Tibial artery (tissue), 4 donors: ENCODE results near the gene REXO1.

Experiments used
- DNase-seq, 2 donors: peaks; one replicate each; pipeline ENCODE4 v3.0.0-alpha.2; 2019
- H3K27ac ChIP-seq, 2 donors: fragments of 200-600 bp; sonication (generic) in 1 of 2; 1 replicate in 1 of 2; 2 replicates in 1 of 2; pipeline ENCODE4 v1.5.1; 2018 to 2019; ENCODE audit warnings: mild to moderate bottlenecking in 1 of 2
- H3K27me3 ChIP-seq, 2 donors: fragments of 200-600 bp; sonication (generic) in 1 of 2; one replicate each; pipeline versions ENCODE4 v1.5.1 to v1.6.0; 2016 to 2019
- H3K36me3 ChIP-seq, 3 donors: fragments of 200-600 bp; sonication (generic) in 2 of 3; one replicate each; pipeline ENCODE4 v1.5.1; 2016 to 2019; ENCODE audit warnings: mild to moderate bottlenecking in 2 of 3
- H3K4me1 ChIP-seq, 4 donors: fragments of 200-600 bp; sonication (generic) in 2 of 4; 1 replicate in 3 of 4; 2 replicates in 1 of 4; pipeline ENCODE4 v1.5.1; 2016 to 2019
- H3K4me3 ChIP-seq, 2 donors: fragments of 200-600 bp; sonication (generic) in 1 of 2; 1 replicate in 1 of 2; 2 replicates in 1 of 2; pipeline ENCODE4 v1.5.1; 2018 to 2019; ENCODE audit warnings: mild to moderate bottlenecking in 2 of 2
- H3K9me3 ChIP-seq, 3 donors: fragments of 200-600 bp; sonication (generic) in 1 of 3; one replicate each; pipeline ENCODE4 v1.5.1; 2016 to 2019
- CTCF ChIP-seq, 2 experiments: fragments of 200-600 bp in 1 of 2; fragments of 450-650 bp in 1 of 2; IDR thresholded peaks; one replicate each; pipeline ENCODE4 v1.5.1; 2017 to 2019; ENCODE audit warnings: antibody characterized with exemption in 2 of 2, mild to moderate bottlenecking in 1 of 2, moderate library complexity in 1 of 2
- intact Hi-C: fragments of 100-400 bp; cut with DNase I; formaldehyde crosslinking; loops from one replicate; pipeline ENCODE4 v1.15.0; 2023; ENCODE audit warnings: low total_unique reads

Gene REXO1

GRCh38 chr19:1813192-1814182 is 34.8 kb downstream of the REXO1 start:
- TF ChIP-seq CTCF (IDR thresholded peaks at IDR 0.05): no peak
- H3K4me1 ChIP-seq: peaks cover 0 to 28% (median 21%) of the 10 kb centered on the region in 4 donors
- no peak for DNase-seq
- H3K9me3 ChIP-seq: no peaks in the 10 kb centered on the region
- no peaks in the 10 kb centered on the region for H3K27me3 ChIP-seq
- H3K4me3 ChIP-seq: peak overlapping the region; percentile 53 to 60
- H3K27ac ChIP-seq: peak overlapping the region; percentile 29 to 73
- H3K36me3 ChIP-seq: peaks cover 30 to 42% (median 37%) of the 10 kb centered on the region in 3 donors
- intact Hi-C loops: no loop called here

DNA sequence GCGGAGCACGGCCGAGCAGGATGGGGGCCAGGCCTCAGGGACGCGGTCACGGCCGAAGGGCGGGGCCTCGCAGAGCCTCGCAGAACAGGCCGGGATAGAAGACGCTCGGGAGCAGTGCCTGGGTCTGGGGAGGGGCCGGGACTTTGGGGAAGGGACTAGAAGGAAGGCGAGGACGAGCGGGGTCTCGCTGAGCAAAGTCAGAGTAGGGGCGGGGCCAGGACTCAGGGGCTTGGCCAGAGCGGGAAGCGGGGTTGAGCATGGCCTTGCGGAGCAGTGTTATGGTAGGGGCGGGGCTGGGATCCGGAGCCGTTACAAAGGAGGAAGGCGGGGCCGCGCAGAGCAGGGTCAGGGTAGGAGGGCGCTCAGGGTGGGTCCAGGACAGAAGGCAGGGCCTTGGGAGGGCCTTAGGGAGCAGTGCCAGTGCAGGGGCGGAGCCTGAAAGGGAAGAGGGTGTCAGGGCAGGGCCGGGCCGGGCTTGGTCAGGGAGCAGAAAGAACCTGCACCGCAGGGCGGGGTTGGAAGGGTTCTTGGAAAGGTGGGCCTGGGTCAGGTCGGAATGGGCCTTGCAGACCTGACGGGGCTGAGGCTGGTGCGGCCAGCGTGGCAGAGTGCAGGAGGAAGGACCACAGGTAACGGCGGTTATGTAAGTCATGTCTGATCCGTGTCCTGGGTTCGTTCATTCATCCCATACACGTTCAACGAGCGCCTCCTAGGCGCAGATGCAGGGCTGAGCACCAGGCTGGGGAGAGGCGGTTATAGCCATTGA is 35.7 kb downstream of the REXO1 start:
- H3K4me3 ChIP-seq: peak overlapping the region; percentile 53 to 60
- H3K4me1 ChIP-seq: peaks cover 0 to 28% (median 21%) of the 10 kb centered on the region in 4 donors
- H3K36me3 ChIP-seq: peaks cover 21 to 33% (median 28%) of the 10 kb centered on the region in 3 donors
- DNase-seq: peak; percentile 94 to 96
- no peaks in the 10 kb centered on the region for H3K9me3 ChIP-seq
- intact Hi-C loops: no loop called here
- H3K27ac ChIP-seq: peak overlapping the region; percentile 29 to 73
- peak; percentile 31 to 39 for TF ChIP-seq CTCF (IDR thresholded peaks at IDR 0.05)
- H3K27me3 ChIP-seq: no peaks in the 10 kb centered on the region

DNA sequence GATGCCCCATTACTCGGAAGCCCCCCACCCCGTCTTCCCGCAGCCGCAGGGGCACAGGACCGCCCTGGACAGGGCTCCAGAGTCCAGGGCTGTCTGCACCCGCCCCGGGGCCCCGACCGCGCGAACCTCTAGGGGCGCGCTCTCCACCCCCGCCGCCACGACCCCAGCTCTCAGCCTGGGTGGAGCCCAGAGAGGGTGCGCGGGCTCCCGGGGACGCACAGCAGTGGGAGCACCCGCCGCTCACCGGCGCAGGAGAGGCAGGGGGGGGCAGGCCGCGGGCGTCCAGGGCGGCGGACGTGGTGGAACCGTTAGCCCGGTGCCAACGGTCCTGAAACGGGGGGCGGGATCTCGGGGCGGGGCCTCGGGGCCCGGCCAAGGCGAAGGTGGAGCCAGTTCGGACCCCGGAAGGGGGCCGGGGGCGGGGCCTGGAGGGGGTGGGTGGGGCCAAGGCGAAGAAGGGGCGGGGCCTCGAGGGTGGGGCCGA is 36.3 kb downstream of the REXO1 start, which contains the start of gene ATP8B3:
ATP8B3 (minus strand) TSS at position 335 of the 484 bp plus-strand sequence. CDS start 540 bp downstream, outside the sequence.
- no peaks in the 10 kb centered on the region for H3K27me3 ChIP-seq
- no peaks in the 10 kb centered on the region for H3K9me3 ChIP-seq
- peaks cover 0 to 28% (median 21%) of the 10 kb centered on the region in 4 donors for H3K4me1 ChIP-seq
- H3K4me3 ChIP-seq: peak within 1 kb of the TSS; percentile 53 to 60
- intact Hi-C loops: no loop called here
- peaks cover 15 to 27% (median 22%) of the 10 kb centered on the region in 3 donors for H3K36me3 ChIP-seq
- no peak for TF ChIP-seq CTCF (IDR thresholded peaks at IDR 0.05)
- H3K27ac ChIP-seq: peak within 1 kb of the TSS; percentile 29 to 73
- DNase-seq: no peak

DNA sequence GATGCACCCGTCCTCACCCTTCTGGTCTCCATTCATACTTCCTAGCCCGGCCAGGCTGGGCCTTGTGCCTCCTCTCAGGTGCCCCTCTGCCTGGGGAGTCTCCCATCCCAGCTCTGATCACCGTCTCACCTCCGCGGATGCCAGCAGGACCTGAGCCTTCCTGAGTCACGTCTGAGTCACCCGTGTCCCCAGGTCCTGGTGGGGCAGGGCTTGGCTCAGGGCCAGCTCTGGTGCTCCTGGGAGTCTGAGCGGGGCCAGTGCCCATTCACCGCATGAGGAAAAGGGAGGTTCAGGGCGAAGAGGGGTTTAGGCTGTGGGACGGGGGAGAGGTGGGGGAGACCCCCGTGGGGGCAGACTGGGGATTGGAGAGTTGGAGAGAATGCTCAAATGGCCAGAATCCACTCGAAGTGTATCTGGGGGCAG is 36.8 kb downstream of the REXO1 start:
- DNase-seq: peak; percentile 70 to 91
- H3K27me3 ChIP-seq: no peaks in the 10 kb centered on the region
- peaks cover 0 to 28% (median 21%) of the 10 kb centered on the region in 4 donors for H3K4me1 ChIP-seq
- no peak for TF ChIP-seq CTCF (IDR thresholded peaks at IDR 0.05)
- H3K27ac ChIP-seq: peak overlapping the region; percentile 29 to 73
- intact Hi-C loops: no loop called here
- H3K36me3 ChIP-seq: peaks cover 10 to 22% (median 17%) of the 10 kb centered on the region in 3 donors
- H3K4me3 ChIP-seq: peak overlapping the region; percentile 53 to 60
- H3K9me3 ChIP-seq: no peaks in the 10 kb centered on the region

DNA sequence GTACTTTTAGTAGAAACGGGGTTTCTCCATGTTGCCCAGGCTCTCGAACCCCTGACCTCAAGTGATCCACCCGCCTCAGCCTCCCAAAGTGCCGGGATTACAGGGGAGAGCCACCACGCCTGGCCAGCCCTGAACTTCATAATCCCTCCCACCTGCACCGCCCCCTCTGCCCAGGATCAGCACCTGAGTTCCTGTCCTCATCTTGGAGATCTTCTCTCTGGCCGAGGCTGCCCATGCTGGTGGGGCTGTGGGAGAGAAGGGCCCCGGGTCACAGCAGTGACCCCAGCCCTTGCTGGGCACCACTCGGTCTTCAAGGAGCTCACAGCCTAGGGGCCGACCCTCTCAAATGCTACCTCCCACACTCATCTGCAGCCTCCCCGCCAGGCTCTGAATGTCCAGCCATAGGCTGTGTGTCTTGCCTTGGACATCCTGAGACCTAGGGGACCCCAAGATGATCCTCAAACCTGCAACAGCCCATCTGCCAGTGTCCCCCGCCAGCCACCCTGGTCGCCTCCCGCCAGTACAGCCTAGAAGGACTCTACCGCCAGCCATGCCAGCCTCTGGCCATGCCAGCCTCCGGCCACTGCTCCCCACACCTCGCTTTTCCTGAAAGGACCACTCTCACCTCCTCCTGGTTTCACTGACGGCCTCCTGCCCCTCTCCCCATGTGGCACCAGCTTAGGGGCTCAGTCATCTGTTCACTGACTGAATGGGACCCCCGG is 37.7 kb downstream of the REXO1 start:
- no peak for TF ChIP-seq CTCF (IDR thresholded peaks at IDR 0.05)
- no peak overlapping the region for H3K4me3 ChIP-seq
- intact Hi-C loops: no loop called here
- peak in 1 of 2 donors; percentile 67 for DNase-seq
- peak overlapping the region in 1 of 2 donors; percentile 73 for H3K27ac ChIP-seq
- H3K36me3 ChIP-seq: peaks cover 1 to 13% (median 8%) of the 10 kb centered on the region in 3 donors
- no peaks in the 10 kb centered on the region for H3K27me3 ChIP-seq
- H3K9me3 ChIP-seq: no peaks in the 10 kb centered on the region
- peaks cover 0 to 28% (median 21%) of the 10 kb centered on the region in 4 donors for H3K4me1 ChIP-seq
